GM19239 (cell line): Measurements from ENCODE around the gene NCKIPSD.
A peak's percentile ranks its signal among the peaks of the same experiment; 100 is the strongest.
"Not testable (repeated sequence)": the region's sequence is repeated elsewhere in the genome, so short reads cannot be mapped to it uniquely, and the experiment has no call there.

Experiments used
- DNase-seq: peaks from one replicate; pipeline ENCODE4 v3.0.0; 2011; ENCODE audit warnings: low spot score; ENCODE audit not compliant: insufficient read length
- FAIRE-seq: peaks from 2 replicates; lab custom pipeline; 2011; peaks lifted over from hg19 to GRCh38; lab: Jason Lieb, UNC

NCKIPSD gene

GRCh38 chr3:48685603-48686511, at the start of gene NCKIPSD:
NCKIPSD (minus strand) TSS chr3:48685915; CDS start chr3:48685807, 108 bp downstream.
- FAIRE-seq (peak; percentile 68), DNase-seq (peak; percentile 95)

- FAIRE-seq, DNase-seq: not testable (repeated sequence)
Measured at GRCh38 chr3:48735075-48735767, 49.5 kb upstream of the NCKIPSD start.

DNA sequence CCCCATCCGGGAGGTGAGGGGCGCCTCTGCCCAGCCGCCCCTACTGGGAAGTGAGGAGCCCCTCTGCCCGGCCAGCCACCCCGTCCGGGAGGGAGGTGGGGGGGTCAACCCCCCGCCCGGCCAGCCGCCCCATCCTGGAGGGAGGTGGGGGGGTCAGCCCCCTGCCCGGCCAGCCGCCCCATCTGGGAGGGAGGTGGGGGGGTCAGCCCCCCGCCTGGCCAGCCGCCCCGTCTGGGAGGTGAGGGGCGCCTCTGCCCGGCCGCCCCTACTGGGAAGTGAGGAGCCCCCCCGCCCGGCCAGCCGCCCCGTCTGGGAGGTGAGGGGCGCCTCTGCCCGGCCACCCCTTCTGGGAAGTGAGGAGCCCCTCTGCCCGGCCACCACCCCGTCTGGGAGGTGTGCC, 48.8 kb upstream of the NCKIPSD start:
- not testable (repeated sequence) for FAIRE-seq, DNase-seq

DNA sequence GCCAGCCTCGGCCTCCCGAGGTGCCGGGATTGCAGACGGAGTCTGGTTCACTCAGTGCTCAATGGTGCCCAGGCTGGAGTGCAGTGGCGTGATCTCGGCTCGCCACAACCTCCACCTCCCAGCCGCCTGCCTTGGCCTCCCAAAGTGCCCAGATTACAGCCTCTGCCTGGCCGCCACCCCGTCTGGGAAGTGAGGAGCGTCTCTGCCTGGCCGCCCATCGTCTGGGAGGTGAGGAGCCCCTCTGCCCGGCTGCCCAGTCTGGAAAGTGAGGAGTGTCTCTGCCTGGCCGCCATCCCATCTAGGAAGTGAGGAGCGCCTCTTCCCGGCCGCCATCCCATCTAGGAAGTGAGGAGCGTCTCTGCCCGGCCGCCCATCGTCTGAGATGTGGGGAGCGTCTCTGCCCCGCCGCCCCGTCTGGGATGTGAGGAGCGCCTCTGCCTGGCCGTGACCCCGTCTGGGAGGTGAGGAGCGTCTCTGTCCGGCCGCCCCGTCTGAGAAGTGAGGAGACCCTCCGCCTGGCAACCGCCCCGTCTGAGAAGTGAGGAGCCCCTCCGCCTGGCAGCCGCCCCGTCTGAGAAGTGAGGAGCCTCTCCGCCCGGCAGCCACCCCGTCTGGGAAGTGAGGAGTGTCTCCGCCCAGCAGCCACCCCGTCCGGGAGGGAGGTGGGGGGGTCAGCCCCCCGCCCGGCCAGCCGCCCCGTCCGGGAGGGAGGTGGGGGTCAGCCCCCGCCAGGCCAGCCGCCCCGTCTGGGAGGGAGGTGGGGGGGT, 48.2 kb upstream of the NCKIPSD start:
- FAIRE-seq, DNase-seq: not testable (repeated sequence)

DNA sequence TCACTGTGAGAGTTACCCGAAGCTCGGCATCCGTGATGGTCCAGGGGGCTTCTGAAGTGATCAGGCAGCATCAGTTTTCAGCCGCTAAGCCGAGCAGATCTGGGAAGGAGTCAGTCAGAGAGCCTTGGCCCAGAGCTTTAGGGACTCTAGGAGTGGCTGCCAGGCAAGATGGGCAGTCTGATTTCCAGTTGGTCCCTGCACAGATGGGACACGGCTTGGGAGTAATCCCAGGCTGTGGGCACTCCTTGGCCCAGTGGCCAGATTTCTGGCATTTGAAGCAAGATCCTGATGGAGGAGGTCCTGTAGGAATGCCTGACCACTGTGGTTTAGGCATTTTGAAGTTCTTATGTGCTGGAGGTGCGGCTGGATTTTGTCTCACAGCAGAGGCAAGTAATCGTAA, 41.8 kb upstream of the NCKIPSD start:
- FAIRE-seq = no peak
- no peak for DNase-seq

- not testable (repeated sequence) for DNase-seq, FAIRE-seq
Measured at GRCh38 chr3:48725185-48725855, 39.6 kb upstream of the NCKIPSD start.

DNA sequence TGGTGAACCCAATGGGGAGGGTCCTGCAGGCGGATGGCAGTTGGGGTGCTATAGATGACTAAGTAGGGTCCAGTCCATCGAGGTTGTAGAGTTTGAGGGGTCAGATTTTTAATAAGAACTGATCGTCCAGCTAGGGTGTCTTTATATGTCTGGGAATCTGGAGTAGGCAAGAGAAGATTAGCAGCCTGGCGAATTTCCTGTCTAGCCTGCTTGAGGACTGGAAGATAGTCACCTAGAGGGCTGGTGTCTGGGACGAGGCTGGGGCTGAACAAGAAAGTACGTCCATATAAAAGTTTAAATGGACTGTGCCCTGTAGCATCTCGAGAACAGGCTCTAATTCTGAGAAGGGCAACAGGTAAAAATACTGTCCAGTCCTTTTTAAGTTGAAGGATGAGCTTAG, 38.0 kb upstream of the NCKIPSD start:
- FAIRE-seq (no peak), DNase-seq (no peak)

DNA sequence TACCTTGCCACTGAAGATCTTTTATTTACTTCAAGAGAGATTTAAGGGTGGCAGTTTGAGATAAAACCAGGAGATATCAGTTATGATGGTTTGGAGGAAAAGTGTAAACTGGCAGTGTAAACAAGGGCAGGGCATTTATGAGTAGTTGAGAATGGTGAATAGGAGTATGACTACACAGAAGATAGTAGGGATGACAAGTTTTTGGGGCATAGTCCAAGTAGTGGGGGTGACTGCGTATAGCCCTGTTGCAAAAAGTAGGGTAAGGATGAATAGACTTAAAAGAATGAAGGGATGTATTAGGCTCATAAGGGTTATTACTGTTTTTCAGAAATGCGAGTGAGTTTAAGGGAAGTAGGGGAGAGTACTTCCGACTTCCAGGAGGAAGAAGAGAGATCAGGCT, 37.6 kb upstream of the NCKIPSD start:
- FAIRE-seq, DNase-seq: not testable (repeated sequence)

GRCh38 chr3:48716982-48717746, 31.4 kb upstream of the NCKIPSD start, which contains the start of gene IP6K2:
IP6K2 (minus strand) TSS chr3:48717221; CDS start chr3:48695291, 21,930 bp downstream.
- peak; percentile 97 for FAIRE-seq
- peak; percentile 97 for DNase-seq

DNA sequence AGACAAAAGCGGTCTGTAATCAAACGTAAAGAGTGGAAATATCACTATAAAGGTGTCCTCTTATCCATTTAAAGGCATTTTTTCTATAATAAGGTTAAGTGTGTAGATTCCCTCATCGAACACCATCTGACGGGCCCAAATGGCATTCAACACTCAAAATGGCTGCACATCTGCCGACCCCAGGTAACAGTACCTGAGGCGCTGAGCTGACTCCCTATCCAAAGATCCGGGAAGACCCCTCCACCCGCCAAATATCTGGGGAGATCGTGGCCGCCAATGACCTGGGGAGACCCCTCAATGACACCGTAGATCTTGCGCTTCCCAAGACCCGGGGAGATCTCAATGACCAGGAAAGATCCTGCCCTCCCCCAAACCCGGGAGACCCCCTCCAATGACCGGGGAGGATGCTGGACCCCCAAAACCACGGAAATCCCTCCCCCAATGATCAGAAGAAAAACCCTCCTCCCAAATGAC, 30.8 kb upstream of the NCKIPSD start:
- FAIRE-seq = no peak
- DNase-seq = no peak

- DNase-seq (no peak), FAIRE-seq (no peak)
Measured at GRCh38 chr3:48715174-48715800, 29.6 kb upstream of the NCKIPSD start.

DNA sequence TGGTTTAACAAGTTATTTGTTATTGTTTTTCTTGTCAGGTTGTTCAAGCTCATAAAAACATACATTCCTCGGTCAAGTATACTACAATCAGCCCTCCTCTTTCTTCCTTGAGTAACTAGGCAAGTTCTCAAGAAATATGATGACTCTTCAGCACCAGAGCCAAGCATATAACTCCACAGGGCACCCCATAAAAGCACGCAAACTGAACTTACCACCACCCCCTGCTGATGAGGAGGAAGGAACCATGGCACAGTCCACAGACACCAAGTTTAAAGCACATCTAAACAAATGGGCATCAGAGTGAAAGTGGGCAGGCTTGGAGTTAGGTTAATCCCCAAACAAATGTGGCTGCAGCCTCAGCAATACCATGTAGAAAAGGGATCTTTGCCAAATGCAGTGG, 26.0 kb upstream of the NCKIPSD start:
- DNase-seq = no peak
- FAIRE-seq = no peak

DNA sequence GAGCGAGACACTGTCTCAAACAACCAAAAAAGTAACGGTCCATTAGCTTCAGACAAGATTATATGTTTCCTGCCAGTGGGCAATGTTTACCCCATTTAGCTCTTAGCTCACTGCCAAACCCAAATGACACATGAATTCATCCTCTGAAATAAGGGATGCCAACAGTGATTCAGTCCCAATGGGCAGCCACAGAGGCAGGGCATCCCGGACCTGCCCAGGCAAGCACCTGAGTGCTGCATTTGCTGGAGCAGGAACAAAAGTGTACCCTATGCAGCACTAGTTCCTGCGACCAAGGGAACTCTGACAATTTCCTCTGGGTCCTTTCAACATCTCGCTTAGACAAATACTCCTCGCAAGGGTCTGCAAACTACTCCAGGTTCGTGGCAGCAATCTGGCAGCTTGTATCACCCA, 23.3 kb upstream of the NCKIPSD start:
- DNase-seq (no peak), FAIRE-seq (no peak)

GRCh38 chr3:48708481-48708889, 22.8 kb upstream of the NCKIPSD start:
- no peak for DNase-seq
- no peak for FAIRE-seq

DNA sequence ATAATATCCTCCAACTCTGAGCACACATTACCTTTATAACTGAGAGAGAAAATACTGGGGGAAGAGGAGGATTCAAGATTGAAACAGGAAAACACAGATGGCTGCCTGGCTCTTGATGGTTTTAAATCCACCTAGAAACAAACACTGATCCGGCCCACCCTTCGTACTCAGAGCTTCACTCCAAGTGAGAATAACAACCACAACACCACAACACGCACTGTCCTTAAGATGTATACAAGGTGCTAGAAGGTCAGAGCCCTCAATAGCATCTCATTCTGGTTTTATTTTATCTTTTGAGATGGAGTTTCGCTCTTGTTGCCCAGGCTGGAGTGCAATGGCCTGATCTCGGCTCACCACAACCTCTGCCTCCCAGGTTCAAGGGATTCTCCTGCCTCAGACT, 21.4 kb upstream of the NCKIPSD start:
- FAIRE-seq (no peak), DNase-seq (no peak)

DNA sequence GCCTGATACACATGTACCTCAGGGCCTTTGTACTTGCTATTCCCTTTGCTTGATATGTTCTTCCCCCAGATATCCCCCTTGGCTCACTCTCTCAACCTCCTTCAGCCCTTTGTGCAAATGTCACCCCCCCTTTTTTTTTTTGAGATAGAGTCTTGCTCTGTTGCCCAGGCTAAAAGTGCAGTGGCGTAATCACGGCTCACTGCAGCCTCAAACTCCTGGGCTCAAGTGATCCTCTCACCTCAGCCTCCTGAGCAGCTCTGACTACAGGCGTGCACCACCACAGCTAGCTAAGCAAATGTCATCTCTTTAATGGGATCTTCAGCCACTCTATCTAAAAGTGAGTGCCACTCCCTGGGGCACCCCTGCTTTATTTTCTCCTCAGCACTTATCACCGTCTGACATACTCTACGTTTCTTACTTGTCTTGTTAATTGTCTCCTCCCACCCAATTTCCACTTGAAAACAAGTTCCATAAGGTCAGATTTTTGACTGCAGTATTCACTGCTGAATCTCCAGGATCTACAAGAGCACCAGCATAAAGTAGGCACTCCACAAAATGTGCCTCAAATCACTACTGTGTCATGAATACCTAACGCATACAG, 16.7 kb upstream of the NCKIPSD start:
- no peak for FAIRE-seq

DNA sequence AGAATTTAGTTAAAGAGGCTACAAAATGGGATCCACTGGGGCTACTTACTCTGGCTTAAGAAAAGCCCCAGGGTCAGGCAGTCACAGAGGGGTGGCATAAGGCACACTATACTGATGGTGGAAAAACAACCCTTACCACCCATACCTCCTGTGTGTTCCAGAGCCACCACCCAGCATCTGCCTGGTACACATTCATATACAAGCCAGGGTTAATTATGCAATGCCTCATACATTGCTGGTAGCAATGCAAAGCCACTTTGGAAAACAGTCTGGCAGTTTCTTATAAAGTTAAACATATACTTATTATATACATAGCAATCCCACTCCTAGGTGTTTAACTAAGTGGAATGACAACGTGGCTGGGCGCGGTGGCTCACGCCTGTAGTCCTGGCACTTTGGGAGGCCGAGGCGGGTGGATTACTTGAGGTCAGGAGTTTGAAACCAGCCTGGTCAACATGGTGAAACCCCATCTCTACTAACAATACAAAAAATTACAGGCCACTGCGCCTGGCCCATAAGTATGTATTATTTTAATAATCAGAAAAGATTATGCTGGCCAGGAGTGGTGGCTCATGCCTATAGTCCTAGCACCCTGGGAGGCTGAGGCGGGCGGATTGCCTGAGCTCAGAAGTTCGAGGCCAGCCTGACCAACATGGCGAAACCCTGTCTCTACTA, 15.2 kb upstream of the NCKIPSD start:
- DNase-seq (no peak), FAIRE-seq (no peak)

More for the DNA sequence above, 16.7 kb upstream of the NCKIPSD start:
- DNase-seq = no peak

DNA sequence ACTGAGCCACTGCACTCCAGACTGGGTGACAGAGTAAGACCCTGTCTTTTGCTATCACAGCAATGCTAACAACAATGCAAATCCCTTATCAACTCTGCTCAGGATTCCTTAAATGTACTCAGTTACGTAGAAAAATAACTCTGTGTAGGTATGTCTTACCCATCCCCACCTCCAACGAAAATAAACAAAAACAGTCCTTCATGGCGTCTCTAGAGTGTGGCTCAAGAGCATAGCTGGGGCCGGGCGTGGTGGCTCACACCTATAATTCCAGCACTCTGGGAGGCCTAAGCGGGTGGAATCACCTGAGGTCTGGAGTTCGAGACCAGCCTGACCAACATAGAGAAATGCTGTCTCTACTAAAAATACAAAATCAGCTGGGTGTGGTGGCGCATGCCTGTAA, 13.2 kb upstream of the NCKIPSD start:
- DNase-seq (no peak), FAIRE-seq (no peak)
